Neural crest cell (in vitro differentiated cells): ENCODE results near the gene ATF4. TPM values are rescaled to one million over a fixed set of nuclear protein-coding genes. Genes with fewer than 3 reads are reported as not detected.
"Not testable (repeated sequence)": the region's sequence is repeated elsewhere in the genome, so short reads cannot be mapped to it uniquely, and the experiment has no call there.

Source experiments
- DNase-seq: peaks from one replicate; pipeline ENCODE4 v3.0.0; 2021; ENCODE audit warnings: low read depth, mixed read lengths, low spot score
- H3K27ac Mint-ChIP-seq: one replicate; pipeline ENCODE4 v1.8.0; 2021; ENCODE audit warnings: mild to moderate bottlenecking, mixed read lengths; ENCODE audit not compliant: unreplicated experiment
- H3K27me3 Mint-ChIP-seq: 2 replicates; pipeline ENCODE4 v1.8.0; 2021; ENCODE audit warnings: low read depth, mild to moderate bottlenecking, mixed read lengths
- H3K36me3 Mint-ChIP-seq: 2 replicates; pipeline ENCODE4 v1.8.0; 2021; ENCODE audit warnings: low read depth, mild to moderate bottlenecking, mixed read lengths
- H3K4me1 Mint-ChIP-seq: 2 replicates; pipeline ENCODE4 v1.8.0; 2021; ENCODE audit warnings: mixed read lengths
- H3K4me3 Mint-ChIP-seq: one replicate; pipeline ENCODE4 v1.8.0; 2021; ENCODE audit warnings: mild to moderate bottlenecking, mixed read lengths
- H3K9me3 Mint-ChIP-seq: 2 replicates; pipeline ENCODE4 v1.8.0; 2021; ENCODE audit warnings: mixed read lengths
- total RNA-seq: library from RNA; stranded (reverse); gene quantifications from 2 replicates; pipeline ENCODE4 v1.2.1, GENCODE V29; 2021
- TF ChIP-seq, protein P1 (sequence below): fragments of 200-600 bp; sonication (generic); conservative IDR thresholded peaks from 2 replicates; pipeline ENCODE4 v1.5.0; 2021; ENCODE audit warnings: antibody characterized with exemption, mild to moderate bottlenecking

ATF4 gene
- total RNA-seq, 1 donor from 2014 or later: 364 TPM

DNA sequence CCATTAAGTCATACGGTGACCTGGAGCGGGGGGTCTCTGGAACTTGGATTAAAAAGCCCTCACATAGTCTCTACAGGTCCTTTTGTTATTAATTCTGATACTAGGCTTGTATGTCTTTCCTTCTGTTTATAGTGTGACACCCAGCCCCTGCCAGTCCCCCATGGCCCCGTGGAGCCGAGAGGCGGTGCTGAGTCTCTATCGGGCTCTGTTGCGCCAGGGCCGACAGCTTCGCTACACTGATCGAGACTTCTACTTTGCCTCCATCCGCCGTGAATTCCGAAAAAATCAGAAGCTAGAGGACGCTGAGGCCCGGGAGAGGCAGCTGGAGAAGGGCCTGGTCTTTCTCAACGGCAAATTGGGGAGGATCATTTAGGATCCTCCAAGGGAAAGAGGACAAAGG lies 16.3 kb upstream of the ATF4 start:
- H3K36me3 Mint-ChIP-seq: peaks cover 3% of the 10 kb centered on the region
- no peaks in the 10 kb centered on the region for H3K9me3 Mint-ChIP-seq
- H3K27ac Mint-ChIP-seq: no peak overlapping the region
- no peak for DNase-seq
- peak overlapping the region; percentile 93 for H3K4me3 Mint-ChIP-seq
- H3K27me3 Mint-ChIP-seq: no peaks in the 10 kb centered on the region
- peaks cover 29% of the 10 kb centered on the region for H3K4me1 Mint-ChIP-seq
- TF ChIP-seq, protein P1, sequence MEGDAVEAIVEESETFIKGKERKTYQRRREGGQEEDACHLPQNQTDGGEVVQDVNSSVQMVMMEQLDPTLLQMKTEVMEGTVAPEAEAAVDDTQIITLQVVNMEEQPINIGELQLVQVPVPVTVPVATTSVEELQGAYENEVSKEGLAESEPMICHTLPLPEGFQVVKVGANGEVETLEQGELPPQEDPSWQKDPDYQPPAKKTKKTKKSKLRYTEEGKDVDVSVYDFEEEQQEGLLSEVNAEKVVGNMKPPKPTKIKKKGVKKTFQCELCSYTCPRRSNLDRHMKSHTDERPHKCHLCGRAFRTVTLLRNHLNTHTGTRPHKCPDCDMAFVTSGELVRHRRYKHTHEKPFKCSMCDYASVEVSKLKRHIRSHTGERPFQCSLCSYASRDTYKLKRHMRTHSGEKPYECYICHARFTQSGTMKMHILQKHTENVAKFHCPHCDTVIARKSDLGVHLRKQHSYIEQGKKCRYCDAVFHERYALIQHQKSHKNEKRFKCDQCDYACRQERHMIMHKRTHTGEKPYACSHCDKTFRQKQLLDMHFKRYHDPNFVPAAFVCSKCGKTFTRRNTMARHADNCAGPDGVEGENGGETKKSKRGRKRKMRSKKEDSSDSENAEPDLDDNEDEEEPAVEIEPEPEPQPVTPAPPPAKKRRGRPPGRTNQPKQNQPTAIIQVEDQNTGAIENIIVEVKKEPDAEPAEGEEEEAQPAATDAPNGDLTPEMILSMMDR: no peak

DNA sequence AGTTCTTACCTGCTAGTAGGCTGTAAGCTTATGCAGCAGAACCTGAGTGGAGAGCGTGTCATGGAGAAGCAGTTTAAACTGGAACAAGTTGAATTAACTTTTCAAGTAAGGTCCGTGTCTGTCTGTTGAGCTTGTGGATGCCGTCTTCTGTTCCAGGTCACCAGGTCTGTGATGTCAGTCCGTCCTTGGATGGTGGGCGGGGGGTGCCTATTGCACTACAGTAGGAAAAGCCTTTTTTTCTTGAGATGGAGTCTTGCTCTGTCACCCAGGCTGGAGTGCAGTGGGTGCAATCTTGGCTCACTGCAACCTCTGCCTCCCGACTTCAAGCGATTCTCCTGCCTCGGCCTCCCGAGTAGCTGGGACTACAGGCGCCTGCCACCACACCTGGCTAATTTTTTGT lies 13.3 kb upstream of the ATF4 start:
- H3K9me3 Mint-ChIP-seq, DNase-seq, H3K27ac Mint-ChIP-seq, H3K27me3 Mint-ChIP-seq, H3K4me3 Mint-ChIP-seq: not testable (repeated sequence)
- Mint-ChIP-seq H3K4me1 (peaks cover 17% of the 10 kb centered on the region), H3K36me3 (peaks cover 10% of the 10 kb centered on the region)

DNA sequence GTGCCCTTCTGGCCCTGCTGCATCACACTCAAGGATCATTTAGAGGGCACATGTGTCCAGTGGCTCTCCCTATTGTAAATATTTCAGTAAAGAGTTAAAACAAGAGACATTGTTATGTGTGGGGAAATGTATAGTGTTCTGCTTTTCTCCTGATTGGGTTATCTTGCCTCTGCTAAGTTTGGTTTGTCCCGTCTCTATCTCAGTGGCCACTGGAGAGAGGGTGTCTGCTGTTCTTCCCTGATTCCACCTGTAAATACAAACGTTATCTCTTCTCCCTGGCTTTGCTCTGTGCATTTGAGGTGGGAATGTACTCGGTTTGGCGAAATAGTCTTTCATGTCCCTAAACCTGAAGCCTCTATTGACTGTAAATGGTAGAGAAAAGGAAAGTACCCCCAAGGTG lies 12.0 kb upstream of the ATF4 start:
- no peak overlapping the region for H3K27ac Mint-ChIP-seq
- TF ChIP-seq, protein P1: no peak
- H3K9me3 Mint-ChIP-seq: no peaks in the 10 kb centered on the region
- H3K4me1 Mint-ChIP-seq: peaks cover 5% of the 10 kb centered on the region
- H3K27me3 Mint-ChIP-seq: no peaks in the 10 kb centered on the region
- peaks cover 10% of the 10 kb centered on the region for H3K36me3 Mint-ChIP-seq
- H3K4me3 Mint-ChIP-seq: peak overlapping the region; percentile 45
- no peak for DNase-seq

DNA sequence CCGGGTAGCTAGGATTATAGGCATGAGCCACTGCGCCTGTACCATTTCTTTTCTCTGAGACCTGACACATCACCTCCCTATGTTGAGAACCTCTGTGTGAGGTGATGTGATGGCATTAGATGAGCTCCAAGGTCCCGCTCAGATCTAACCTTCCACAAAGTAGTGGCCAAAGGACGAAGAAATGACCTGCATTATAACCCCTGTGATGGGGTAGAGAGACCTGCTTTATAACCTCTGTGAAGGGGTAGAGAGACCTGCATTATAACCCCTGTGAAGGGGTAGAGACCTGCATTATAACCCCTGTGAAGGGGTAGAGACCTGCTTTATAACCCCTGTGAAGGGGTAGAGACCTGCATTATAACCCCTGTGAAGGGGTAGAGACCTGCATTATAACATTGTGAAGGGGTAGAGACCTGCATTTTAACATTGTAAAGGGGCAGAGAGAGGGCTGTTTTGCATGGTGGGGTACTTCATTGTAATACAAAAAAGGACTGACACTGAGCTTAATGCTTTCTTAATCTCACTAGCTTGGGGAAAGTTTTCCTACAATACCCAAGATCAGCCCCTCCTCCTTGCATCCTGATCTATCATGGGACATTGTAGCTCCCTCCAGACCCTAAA lies 9.7 kb upstream of the ATF4 start:
- DNase-seq: no peak
- no peaks in the 10 kb centered on the region for H3K27me3 Mint-ChIP-seq

DNA sequence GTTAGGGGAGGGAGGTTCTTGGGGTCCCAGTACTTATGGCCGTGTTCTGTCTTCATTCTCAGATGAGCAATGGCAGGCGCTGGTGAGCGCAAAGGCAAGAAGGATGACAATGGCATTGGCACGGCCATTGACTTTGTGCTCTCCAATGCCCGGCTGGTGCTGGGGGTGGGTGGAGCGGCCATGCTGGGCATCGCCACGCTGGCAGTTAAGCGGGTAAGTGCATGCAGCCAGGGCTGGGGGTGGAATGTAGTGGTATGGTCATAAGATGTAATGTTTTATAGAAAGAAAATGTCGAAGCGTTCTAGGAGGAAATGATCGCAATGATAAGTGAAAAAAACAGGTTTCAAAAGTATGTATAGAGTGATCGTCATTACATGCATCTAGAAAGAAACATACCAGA lies 9.1 kb upstream of the ATF4 start:
- TF ChIP-seq, protein P1: no peak
- Mint-ChIP-seq H3K27me3 (no peaks in the 10 kb centered on the region), H3K36me3 (peaks cover 19% of the 10 kb centered on the region), H3K9me3 (no peaks in the 10 kb centered on the region), H3K27ac (no peak overlapping the region), H3K4me1 (peaks cover 4% of the 10 kb centered on the region), H3K4me3 (no peak overlapping the region)
- no peak for DNase-seq

More for the DNA sequence above, 9.7 kb upstream of the ATF4 start:
- Mint-ChIP-seq H3K4me1 (peaks cover 4% of the 10 kb centered on the region), H3K4me3 (no peak overlapping the region), H3K9me3 (no peaks in the 10 kb centered on the region), H3K36me3 (peaks cover 16% of the 10 kb centered on the region), H3K27ac (no peak overlapping the region)
- TF ChIP-seq, protein P1: no peak

DNA sequence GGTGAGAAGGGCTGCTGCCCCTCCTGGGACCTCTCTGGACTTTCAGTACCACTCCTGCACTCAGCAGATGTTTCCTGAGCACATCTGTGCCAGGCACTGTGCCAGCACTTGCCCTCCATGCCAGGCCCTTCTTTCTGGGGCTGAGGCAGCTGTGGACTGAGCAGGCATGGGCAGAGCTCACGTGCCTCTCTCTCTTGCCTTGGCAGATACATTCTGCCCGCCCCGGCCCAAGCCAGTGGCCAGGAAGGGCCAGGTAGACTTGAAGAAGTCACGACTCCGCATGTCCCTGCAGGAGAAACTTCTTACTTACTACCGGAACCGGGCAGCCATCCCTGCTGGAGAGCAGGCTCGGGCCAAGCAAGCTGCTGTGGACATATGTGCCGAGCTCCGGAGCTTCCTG lies 8.3 kb upstream of the ATF4 start:
- peaks cover 16% of the 10 kb centered on the region for H3K36me3 Mint-ChIP-seq

More for the DNA sequence above, 8.3 kb upstream of the ATF4 start:
- no peak overlapping the region for H3K27ac Mint-ChIP-seq
- TF ChIP-seq, protein P1: no peak
- H3K27me3 Mint-ChIP-seq: no peaks in the 10 kb centered on the region
- no peak overlapping the region for H3K4me3 Mint-ChIP-seq
- no peak for DNase-seq
- no peaks in the 10 kb centered on the region for H3K9me3 Mint-ChIP-seq
- peaks cover 4% of the 10 kb centered on the region for H3K4me1 Mint-ChIP-seq
